SU-DHL-6 (cell line): Measurements from ENCODE around the gene VWA8.

ENCODE experiments used
- H2AFZ ChIP-seq: fragments of 200-600 bp; sonication (generic); 2 replicates; pipeline ENCODE4 v1.6.1; 2014; ENCODE audit warnings: low read depth, mild to moderate bottlenecking, moderate library complexity, mixed read lengths, antibody characterized with exemption, low read length; ENCODE audit not compliant: severe bottlenecking
- H3F3A ChIP-seq: fragments of 200-600 bp; shearing (Covaris generic); 2 replicates; pipeline ENCODE4 v1.6.0; 2016; ENCODE audit warnings: antibody characterized with exemption, mild to moderate bottlenecking; ENCODE audit not compliant: insufficient read depth
- H3K27ac ChIP-seq: fragments of 200-600 bp; sonication (generic); 2 replicates; pipeline ENCODE4 v1.5.1; 2016; ENCODE audit warnings: low read depth, mild to moderate bottlenecking, low read length, moderate library complexity, mixed read lengths
- H3K27me3 ChIP-seq: fragments of 200-600 bp; sonication (generic), shearing (Covaris generic); 2 replicates; pipeline ENCODE4 v1.6.0; 2014; ENCODE audit warnings: mild to moderate bottlenecking, low read length
- H3K36me3 ChIP-seq: fragments of 200-600 bp; sonication (generic); 2 replicates; pipeline ENCODE4 v1.6.1; 2014; ENCODE audit warnings: mild to moderate bottlenecking, low read length, mixed read lengths
- H3K4me2 ChIP-seq: fragments of 300-600, 200-600 bp; shearing (Covaris generic), sonication (generic); 2 replicates; pipeline ENCODE4 v1.6.0; 2014; ENCODE audit warnings: low read length, low read depth, mild to moderate bottlenecking; ENCODE audit not compliant: poor library complexity, severe bottlenecking
- H3K4me3 ChIP-seq: fragments of 200-600 bp; sonication (generic); 2 replicates; pipeline ENCODE4 v1.5.1; 2014; ENCODE audit warnings: antibody characterized with exemption, low read length, mild to moderate bottlenecking, mixed read lengths; ENCODE audit not compliant: insufficient read depth, poor library complexity, severe bottlenecking
- H3K79me2 ChIP-seq: fragments of 200-600 bp; sonication (generic); 2 replicates; pipeline ENCODE4 v1.6.1; 2014; ENCODE audit warnings: mild to moderate bottlenecking, low read length, moderate library complexity; ENCODE audit not compliant: insufficient read depth
- H3K9ac ChIP-seq: fragments of 200-600 bp; sonication (generic); 2 replicates; pipeline ENCODE4 v1.7.0; 2014; ENCODE audit warnings: mild to moderate bottlenecking, low read length
- H3K9me2 ChIP-seq: fragments of 200-600 bp; sonication (generic); replicated peaks from 2 replicates; pipeline ENCODE4 v1.6.1; 2014; ENCODE audit warnings: low read length; ENCODE audit not compliant: insufficient read depth
- H3K9me3 ChIP-seq: fragments of 200-600 bp; sonication (generic); 2 replicates; pipeline ENCODE4 v1.6.1; 2014; ENCODE audit warnings: low read length, mixed read lengths; ENCODE audit not compliant: insufficient read depth
- H4K20me1 ChIP-seq: fragments of 200-600 bp; sonication (generic); 2 replicates; pipeline ENCODE4 v1.6.1; 2014; ENCODE audit warnings: low read depth, mild to moderate bottlenecking, antibody characterized with exemption, low read length, moderate library complexity, mixed read lengths
- EZH2phosphoT487 ChIP-seq: fragments of 200-600 bp; sonication (generic), shearing (Covaris generic); conservative IDR thresholded peaks from 2 replicates; pipeline ENCODE4 v1.6.1; 2018; ENCODE audit warnings: mild to moderate bottlenecking, antibody characterized with exemption, low read length, moderate library complexity, mixed read lengths
- TF ChIP-seq, protein P1 (sequence below): fragments of 200-600 bp; sonication (generic); IDR thresholded peaks from one replicate; pipeline ENCODE4 v1.5.1; 2017; ENCODE audit warnings: antibody characterized with exemption, mild to moderate bottlenecking, low read length, moderate library complexity; ENCODE audit not compliant: insufficient read depth, poor library complexity, severe bottlenecking

The VWA8 gene

DNA sequence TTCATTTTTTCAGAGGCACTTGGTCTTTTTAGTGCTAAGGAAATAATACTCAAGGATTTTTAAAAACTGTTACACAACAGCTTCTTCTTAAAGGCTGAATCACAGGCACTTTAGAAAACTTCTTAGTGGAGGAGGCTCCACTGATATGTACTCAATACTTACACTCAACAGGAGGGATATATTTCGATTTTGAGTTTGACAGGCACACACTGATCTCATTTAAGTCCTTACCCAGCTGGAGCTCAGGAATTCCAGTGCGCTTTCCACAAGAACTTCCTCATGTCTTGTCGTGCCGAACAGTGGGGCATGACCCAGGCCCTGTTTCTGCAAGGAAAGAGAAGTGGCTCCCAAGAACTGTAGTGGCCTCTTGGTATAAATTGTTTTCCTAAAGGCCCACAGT, 399.7 kb downstream of the VWA8 start:
- H3F3A ChIP-seq = no peaks in the 10 kb centered on the region
- H3K9me2 ChIP-seq = no peaks in the 10 kb centered on the region
- H3K36me3 ChIP-seq = no peaks in the 10 kb centered on the region
- H3K9me3 ChIP-seq = no peaks in the 10 kb centered on the region
- H3K27me3 ChIP-seq = no peaks in the 10 kb centered on the region
- no peak overlapping the region for H3K4me3 ChIP-seq
- H3K79me2 ChIP-seq = no peaks in the 10 kb centered on the region
- no peak overlapping the region for H2AFZ ChIP-seq
- H3K9ac ChIP-seq = no peak overlapping the region
- no peak overlapping the region for H3K27ac ChIP-seq
- no peaks in the 10 kb centered on the region for H4K20me1 ChIP-seq
- H3K4me2 ChIP-seq = no peak overlapping the region
- no peak for TF ChIP-seq EZH2phosphoT487

DNA sequence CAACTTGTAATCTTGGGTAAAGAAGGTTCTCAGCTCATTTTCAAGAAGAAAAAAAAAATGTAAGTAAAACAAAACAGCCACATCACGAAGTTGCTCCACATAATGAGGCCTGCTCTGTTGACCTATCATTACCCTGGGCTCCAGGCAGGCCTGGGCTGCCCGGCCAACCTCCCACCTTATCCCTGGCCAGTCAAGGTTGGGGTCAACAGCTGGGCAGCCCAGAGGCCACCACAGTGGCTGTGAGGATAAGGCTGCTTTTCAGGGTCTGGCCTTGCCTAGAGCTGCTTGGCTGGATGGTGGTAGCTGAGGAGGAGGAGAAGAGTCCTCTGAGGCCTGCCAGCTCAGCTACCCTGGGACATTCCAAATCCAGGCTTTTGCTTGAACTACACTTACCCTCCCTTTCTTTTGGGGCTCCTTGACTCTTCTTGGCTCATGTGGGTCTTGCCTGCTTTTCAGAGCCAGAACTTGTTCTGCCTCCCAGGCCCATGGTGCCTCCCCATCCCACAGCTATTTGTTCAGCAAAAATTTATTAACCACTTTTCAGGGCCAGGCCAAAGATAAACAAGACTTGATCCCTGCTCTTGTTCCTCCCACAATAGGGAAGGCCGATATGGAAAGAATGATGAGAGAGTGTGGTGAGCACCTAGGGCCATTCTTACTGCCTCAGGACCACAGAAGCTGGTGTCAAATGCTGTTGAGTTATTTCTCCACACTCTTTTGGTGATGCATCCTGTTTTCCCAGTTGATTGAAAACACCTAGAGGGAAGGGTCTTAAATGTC, 401.9 kb downstream of the VWA8 start:
- no peaks in the 10 kb centered on the region for H3K27me3 ChIP-seq
- H3K27ac ChIP-seq = no peak overlapping the region
- H3K79me2 ChIP-seq = no peaks in the 10 kb centered on the region
- H3K36me3 ChIP-seq = no peaks in the 10 kb centered on the region
- no peak overlapping the region for H3K4me3 ChIP-seq
- no peak overlapping the region for H2AFZ ChIP-seq
- TF ChIP-seq EZH2phosphoT487 = no peak
- TF ChIP-seq, protein P1, sequence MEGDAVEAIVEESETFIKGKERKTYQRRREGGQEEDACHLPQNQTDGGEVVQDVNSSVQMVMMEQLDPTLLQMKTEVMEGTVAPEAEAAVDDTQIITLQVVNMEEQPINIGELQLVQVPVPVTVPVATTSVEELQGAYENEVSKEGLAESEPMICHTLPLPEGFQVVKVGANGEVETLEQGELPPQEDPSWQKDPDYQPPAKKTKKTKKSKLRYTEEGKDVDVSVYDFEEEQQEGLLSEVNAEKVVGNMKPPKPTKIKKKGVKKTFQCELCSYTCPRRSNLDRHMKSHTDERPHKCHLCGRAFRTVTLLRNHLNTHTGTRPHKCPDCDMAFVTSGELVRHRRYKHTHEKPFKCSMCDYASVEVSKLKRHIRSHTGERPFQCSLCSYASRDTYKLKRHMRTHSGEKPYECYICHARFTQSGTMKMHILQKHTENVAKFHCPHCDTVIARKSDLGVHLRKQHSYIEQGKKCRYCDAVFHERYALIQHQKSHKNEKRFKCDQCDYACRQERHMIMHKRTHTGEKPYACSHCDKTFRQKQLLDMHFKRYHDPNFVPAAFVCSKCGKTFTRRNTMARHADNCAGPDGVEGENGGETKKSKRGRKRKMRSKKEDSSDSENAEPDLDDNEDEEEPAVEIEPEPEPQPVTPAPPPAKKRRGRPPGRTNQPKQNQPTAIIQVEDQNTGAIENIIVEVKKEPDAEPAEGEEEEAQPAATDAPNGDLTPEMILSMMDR = no peak
- H4K20me1 ChIP-seq = no peaks in the 10 kb centered on the region
- H3K9ac ChIP-seq = no peak overlapping the region
- H3K9me2 ChIP-seq = no peaks in the 10 kb centered on the region
- no peaks in the 10 kb centered on the region for H3F3A ChIP-seq
- H3K4me2 ChIP-seq = no peak overlapping the region
- no peaks in the 10 kb centered on the region for H3K9me3 ChIP-seq

DNA sequence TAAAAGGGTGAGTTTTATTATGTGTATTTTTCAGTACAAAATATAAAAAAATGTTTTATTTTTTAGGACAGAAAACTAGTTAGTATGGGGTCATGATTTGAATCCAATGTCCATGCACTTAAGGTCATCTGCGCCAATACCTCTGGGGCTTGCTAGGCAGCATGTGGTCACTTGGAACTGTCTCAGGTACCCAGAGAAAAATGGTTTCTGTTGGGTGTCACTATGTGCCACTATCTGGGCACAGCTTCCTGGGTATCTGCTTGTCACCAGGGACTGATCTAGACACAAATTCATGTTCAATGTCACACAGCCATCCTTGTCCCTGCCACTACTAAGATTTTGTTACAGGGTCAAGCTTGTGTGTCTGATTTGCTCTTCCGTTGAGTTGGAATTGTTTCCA, 403.2 kb downstream of the VWA8 start:
- H3K27ac ChIP-seq = no peak overlapping the region
- H3K36me3 ChIP-seq = no peaks in the 10 kb centered on the region
- H3K9me3 ChIP-seq = no peaks in the 10 kb centered on the region
- no peak overlapping the region for H3K9ac ChIP-seq
- H2AFZ ChIP-seq = no peak overlapping the region
- H3K4me3 ChIP-seq = no peak overlapping the region
- H4K20me1 ChIP-seq = no peaks in the 10 kb centered on the region
- TF ChIP-seq, protein P1 = no peak
- TF ChIP-seq EZH2phosphoT487 = no peak
- no peak overlapping the region for H3K4me2 ChIP-seq
- no peaks in the 10 kb centered on the region for H3K27me3 ChIP-seq
- no peaks in the 10 kb centered on the region for H3K9me2 ChIP-seq
- H3K79me2 ChIP-seq = no peaks in the 10 kb centered on the region
- H3F3A ChIP-seq = no peaks in the 10 kb centered on the region

DNA sequence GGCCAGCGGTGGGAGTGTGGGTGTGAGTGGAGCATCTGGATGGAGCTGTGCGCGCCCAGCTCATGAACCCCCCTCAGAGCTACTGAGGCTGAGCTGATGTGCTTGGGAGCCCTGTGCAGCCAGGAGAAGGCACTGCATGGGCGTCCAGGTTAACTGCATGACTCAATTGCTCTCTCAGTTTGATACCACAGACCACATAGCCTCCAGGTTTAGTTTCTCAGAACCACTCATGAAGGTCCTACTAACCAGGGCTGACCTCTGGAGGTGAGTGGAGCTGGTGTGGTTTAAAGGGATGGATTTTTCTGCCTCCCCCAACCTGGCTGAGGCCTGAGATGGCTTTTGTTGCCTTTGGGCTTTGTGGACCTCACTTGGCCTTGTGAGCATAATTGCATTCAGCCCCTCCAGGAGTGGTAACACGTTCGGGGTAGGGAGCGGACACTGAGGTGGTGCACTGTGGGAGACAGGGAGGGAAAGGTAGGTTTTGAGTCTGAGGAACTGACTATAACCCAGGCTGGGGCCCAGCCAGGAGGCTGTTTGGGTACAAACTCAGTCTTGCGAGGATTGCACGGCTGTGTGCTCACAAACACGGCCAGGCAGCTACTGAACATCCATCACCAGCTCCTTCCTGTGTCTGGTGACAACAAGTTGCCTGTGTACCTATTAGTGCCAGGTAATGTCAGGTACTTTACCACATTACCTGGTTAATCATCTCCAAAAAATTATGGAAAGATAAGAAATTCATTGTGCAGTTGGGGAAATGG, 406.1 kb downstream of the VWA8 start:
- Histone ChIP-seq H3K9me2 (no peaks in the 10 kb centered on the region), H3K27ac (no peak overlapping the region), H3K9ac (no peak overlapping the region), H3K79me2 (no peaks in the 10 kb centered on the region), H3K36me3 (no peaks in the 10 kb centered on the region), H3K27me3 (no peaks in the 10 kb centered on the region), H2AFZ (peak overlapping the region; percentile 15), H3K9me3 (no peaks in the 10 kb centered on the region), H4K20me1 (no peaks in the 10 kb centered on the region), H3K4me2 (peak overlapping the region; percentile 16), H3K4me3 (no peak overlapping the region), H3F3A (no peaks in the 10 kb centered on the region)
- no peak for TF ChIP-seq EZH2phosphoT487
